Right hindlimb (tissue), 1 donor: ENCODE data around the gene CCDC85B.
A peak's percentile ranks its signal among the peaks of the same experiment; 100 is the strongest.

Source experiments
- DNase-seq: peaks from one replicate; pipeline ENCODE4 v3.0.0-alpha.2; 2018

CCDC85B gene

DNA sequence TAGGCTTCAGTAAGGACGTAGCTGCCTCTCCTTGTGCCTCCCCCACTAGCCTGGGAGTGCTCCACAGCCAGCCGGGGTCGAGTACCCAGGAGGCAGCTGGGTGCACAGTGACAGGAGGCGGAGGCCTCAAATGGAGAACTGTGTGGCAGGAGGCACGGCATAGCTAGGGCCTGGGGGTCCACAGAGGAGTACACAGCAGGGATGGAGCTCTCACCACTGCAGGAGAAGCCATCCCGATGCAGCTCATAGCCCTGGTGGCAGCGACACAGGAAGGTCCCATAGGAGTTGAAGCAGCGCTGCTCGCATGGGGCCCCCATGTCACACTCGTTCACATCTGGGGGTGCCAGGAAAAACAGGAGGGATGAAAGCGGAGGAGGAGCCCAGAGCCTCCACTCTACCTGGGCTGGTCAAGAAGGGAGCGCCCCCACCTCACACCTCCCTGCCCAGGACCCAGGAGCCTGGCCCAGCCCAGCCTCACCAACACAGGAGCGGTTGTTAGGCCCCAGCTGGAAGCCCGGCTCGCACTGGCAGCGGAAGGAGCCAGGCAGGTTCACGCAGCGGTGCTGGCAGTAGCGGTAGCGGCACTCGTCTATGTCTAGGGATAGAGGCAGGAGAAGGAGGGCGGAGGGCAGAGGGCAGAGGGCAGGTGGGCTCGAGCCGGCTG lies 20.7 kb upstream of the CCDC85B start:
- no peak for DNase-seq

DNA sequence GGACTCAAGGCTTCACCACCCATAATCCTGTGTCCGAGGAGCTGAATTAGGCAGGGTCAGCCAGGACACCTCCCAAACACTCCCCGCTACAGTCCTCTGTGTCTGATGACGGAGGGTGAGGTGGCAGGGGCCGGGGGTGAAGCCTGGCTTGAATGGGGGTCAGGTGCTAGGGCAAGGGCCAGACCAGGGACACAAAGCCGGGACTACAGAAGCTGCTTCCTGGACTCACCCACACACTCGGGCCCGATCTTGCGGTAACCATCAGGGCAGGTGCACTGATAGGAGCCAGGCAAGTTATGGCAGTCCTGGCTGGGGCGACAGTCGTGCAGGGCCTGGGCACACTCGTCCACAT lies 20.2 kb upstream of the CCDC85B start:
- no peak for DNase-seq

DNA sequence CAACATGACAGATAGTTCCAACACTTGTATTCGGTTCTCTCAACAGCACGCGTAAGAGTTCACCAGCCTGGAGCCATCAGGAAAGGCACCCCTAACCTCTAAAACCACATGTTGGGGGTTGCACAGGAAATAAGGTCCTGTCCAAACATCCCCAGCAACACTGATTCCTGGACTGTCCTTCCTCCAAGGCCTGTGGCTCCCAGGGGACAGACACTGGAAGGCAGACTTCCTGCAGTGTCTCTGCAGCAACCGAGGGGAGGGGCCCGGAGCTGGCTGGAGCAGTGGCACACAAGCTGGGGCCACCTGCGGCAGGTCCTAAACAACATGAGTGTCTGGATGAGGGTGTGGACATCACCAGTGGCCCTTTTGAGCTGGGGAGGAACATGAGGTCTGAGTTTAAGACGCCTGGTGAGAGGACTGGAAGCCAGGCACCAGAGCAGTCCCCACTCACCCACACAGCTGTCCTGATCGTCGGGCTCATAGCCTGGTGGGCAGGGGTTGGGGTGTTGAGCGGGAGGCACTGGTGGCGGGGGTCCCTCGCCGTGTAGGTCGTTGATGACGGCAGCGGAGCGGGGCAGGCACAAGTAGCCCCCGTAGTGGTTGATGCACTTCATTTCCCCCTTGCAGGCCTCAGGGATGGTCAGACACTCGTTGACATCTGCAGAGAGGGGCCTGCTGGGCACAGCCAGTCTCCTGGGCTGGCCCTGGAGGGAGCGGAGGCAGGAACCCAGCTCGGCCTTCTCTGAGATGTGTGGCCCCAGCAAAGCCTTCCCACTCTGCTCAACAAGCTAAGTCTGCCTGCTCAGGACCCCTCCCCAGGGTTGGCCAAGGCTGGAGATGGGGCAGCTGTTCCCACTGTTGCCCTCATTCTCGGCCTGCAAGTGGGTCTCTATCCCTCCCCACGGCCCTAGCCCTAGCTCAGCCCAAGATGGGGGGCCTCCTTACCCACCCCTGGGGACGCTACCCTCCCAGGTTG lies 19.5 kb upstream of the CCDC85B start:
- peak; percentile 17 for DNase-seq

DNA sequence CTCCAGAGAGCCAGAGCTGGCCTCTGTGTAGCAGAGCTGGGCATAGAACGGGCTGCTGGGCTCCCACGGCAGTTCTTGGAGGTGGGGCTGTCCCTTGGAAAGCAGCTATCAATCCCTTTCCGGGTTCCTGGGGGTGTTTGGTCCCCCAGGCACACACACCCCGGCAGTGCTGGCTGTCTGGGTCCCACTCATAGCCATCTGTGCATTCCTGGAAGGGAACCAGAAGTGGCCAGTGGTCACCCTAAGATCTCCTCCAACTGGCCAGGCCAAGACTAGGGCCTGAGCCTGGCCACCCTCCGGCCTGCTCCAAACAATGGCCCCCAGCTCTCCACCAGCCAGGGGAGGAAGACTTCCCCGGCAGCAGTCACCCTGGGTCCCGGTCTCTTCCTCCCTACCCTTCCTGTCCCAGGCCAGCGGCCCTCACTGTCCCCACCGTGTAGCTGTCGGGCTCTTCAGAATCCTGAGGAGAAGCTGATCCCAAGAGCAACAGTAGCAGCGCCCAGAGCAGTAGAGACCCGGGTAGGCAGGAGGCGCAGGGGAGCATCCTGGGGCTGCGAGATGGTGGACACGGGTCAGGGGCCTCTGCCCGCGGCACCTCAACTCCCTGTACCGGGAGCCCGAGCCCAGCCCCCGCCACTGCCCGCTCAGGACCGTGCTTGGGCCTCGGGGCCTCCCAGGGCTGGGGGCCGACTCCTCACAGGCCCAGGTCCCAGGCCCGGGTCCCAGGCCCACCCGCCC lies 18.5 kb upstream of the CCDC85B start:
- DNase-seq, result peak; percentile 52

DNA sequence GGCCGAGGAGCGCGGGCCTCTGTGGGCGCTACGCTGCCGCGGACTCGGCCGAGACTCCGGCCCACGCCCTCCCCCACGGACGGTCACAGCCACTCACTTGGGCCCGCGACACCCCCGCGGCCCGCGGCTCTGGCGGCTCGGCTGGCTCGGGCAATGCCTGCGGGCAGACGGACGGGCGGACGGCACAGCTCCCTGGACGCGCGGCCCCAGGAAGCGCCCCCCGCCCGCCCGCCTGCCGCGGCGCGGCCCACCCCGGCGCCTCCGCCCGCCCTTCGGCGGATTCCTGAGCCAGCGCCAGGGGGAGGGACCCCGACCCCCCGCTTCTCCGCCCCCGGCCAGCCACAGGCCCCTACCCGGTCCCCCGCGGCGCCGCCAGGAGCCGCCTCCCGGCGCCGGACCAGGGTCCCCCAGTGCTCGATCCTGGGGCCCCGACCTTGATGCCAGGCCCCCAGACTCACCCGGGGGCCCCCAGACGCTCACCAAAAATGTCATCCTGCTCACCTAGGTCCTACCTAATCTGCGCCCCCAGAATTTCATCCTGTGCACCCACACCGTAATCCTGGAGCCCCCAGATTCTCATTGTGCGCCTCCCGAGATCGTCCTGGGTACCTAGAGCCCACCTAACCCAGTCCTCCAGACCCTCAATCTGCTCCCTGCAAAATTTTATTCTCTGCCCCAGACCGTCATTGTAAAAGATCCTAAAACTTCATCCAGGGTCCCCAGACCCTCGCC lies 17.7 kb upstream of the CCDC85B start, which contains the start of gene EFEMP2:
TSS of gene EFEMP2 (minus strand) at position 215 of the 732 bp plus-strand sequence. CDS start 446 bp downstream, outside the sequence.
- DNase-seq, result peak; percentile 88

DNA sequence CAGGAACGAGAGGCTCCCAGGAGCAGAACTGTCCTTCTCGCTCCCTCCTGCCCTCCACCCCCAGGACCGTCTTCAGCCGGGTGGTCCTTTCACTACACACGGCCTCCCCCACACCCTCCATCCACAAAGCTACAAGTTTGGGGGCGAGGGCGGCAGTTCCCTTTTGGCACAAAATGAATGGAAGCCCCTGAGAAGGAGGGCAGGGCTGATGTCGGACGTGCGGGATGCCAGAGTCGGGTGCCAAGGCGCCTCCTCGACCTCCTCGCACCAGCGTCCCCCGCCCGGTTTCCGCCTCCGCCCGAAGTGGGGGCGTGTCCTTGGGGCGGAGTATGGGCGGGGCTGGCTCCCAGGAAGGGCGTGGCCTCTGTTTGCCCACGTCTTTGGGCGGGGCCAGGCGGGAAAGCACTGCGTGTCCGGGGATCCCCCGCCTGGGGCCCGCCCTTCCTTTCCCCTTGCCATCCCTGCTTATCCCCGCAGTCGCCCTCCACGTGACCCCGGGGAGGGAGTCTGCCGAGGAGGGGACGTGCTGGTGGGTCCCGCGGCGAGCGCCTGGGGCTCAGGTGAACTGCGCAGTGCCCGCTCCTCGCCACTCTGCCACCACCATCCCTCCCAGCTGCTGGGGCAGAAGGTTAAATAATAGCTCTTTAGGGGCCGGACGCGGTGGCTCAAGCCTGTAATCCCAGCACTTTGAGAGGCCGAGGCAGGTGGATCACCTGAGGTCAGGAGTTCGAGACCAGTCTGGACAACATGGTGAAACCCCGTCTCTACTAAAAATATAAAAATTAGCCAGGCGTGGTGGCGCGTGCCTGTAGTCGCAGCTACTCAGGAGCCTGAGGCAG lies 16.9 kb upstream of the CCDC85B start:
- DNase-seq, result peak; percentile 96

DNA sequence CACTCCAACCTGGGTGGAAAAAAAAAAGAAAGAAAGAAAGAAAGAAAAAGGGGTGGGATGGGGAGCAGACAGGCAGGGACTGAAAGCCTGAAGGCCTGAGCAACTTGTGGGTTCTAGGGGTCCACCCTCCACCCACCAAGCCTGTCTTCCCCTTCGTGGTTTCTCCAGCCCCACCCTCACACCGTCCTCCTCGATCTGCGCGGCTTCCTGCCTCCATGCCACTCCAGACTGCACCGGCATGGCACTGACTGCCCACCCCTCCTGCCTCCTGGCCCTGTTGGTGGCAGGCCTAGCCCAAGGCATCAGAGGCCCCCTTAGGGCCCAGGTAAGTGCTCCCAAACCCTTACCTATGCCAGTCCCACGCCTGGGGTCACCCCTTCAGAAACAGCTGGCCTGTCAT lies 10.9 kb upstream of the CCDC85B start, which contains the start of gene CTSW:
TSS of gene CTSW (plus strand) at position 221 of the 400 bp plus-strand sequence. CDS start at position 239, 18 bp downstream.
- no peak for DNase-seq

DNA sequence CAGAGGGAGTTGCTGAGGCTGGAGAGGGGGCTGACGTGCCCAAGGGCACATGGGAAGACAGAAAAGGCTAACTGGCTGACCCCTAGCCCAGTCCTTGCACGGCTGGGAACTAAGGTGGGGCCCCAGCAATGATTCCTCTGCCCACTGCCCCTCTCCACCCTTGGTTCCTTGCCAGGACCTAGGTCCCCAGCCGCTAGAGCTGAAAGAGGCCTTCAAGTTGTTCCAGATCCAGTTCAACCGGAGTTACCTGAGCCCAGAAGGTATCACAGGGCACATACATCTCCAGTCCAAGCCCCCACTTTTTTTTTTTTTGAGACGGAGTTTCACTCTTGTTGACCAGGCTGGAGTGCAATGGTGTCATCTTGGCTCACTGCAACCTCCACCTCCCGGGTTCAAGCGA lies 10.4 kb upstream of the CCDC85B start:
- no peak for DNase-seq

DNA sequence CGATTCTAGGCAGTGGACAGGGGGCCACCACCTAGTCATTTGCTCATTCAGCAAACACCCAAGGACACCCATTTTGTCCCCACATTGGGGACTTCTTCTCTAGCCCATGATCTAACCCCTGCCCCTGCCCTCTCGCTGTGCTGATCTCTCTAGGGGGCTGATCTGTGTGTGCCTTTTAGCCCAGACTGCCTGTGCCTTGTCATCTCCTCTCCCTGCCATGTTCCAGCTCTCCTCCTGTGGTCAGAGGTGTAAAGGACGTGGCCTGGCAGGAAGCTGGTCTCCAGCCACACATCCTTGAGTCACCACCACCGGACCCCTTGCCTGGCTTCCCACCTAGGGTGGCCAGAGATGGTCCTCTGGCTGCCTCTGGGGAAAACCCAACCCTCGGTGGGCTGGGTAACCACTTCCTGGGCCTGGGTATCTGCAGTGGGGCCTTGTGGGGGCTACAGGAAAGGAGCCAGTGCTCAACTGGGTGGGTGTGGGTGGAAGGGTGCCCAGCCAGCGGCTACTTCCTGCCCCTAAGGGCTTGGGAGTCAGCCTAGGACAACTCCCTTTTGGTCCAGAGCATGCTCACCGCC lies 9.5 kb upstream of the CCDC85B start:
- no peak for DNase-seq

DNA sequence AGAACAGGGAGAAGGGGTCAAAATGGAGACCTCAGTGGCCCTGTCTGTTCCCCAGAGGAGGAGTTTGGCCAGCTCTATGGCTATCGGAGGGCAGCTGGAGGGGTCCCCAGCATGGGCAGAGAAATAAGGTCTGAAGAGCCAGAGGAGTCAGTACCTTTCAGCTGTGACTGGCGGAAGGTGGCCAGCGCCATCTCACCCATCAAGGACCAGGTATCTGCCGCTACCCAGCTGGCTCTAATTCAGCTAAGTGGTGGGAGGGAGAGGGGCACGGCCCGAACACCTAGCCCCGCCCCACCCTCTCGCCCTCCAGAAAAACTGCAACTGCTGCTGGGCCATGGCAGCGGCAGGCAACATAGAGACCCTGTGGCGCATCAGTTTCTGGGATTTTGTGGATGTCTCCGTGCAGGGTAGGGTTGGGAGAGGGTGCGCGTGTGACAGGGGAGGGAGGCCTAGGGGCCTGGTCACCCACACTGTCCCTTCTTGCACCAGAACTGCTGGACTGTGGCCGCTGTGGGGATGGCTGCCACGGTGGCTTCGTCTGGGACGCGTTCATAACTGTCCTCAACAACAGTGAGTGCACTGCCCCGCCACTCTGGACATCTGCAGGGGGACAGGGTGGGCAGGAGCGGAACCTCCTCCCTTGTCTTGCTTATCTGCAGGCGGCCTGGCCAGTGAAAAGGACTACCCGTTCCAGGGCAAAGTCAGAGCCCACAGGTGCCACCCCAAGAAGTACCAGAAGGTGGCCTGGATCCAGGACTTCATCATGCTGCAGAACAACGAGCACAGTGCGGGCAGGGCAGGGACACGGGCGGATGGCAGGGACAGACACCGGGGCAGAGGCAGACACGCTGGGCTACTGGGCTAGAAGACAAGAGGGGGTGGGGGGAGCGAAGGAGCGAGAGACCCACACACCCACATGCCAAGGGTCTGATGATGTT lies 8.1 kb upstream of the CCDC85B start:
- DNase-seq, result no peak

DNA sequence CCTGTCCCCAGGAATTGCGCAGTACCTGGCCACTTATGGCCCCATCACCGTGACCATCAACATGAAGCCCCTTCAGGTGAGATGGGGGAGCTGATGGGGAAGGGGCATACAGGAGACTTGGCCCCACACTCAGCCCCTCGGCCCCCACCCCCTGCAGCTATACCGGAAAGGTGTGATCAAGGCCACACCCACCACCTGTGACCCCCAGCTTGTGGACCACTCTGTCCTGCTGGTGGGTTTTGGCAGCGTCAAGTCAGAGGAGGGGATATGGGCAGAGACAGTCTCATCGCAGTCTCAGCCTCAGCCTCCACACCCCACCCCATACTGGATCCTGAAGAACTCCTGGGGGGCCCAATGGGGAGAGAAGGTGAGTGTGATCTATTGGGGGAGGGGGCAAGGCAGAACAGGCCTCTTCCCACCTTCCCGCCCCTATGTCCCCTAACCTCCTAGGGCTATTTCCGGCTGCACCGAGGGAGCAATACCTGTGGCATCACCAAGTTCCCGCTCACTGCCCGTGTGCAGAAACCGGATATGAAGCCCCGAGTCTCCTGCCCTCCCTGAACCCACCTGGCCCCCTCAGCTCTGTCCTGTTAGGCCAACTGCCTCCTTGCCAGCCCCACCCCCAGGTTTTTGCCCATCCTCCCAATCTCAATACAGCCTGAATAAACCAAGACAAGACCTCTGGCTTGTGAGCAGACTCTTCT lies 7.3 kb upstream of the CCDC85B start:
- peak; percentile 21 for DNase-seq

DNA sequence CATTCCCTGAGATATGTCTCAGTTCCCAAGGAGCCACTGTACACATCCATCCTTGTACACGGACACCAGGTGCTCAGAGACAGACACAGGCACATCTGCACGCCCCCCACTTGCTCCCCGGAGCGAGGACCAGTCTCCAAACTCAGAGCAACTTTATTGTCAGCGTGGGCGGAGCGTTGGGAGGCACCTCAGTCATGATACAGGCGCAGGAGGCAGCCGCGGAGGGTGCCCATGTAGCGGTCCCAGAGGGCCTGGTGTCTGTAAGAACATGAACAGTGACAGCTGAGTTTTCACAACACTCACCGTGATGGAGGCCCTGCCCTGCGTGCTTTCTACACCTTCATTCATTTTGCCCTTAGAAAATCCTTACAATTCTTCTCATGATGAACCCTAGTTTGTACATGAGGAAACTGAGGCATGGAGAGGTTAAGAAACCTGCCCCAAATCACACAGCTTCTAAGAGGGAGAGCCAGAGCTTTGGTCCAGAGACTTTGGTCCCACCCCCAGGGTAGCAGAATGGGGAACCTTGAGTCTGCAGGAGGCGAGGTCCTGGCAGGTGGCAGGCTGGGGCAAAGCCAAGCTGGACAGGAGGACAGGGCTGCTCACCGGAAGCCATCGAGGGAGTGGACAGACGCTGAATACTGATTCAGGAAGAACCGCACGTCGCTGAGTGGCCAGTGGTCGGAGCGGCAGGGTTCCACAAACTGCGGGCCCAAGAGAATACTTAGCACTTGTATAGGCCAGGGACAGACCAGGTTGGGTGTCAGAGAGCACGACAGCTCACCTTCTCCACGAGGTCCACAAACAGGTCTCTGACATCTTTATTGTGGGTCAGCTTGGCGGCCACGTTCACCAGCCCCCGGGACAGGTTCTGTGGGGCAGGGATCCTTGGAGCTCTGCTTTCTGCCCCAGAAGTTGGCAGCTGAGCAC lies 6.4 kb upstream of the CCDC85B start:
- no peak for DNase-seq

DNA sequence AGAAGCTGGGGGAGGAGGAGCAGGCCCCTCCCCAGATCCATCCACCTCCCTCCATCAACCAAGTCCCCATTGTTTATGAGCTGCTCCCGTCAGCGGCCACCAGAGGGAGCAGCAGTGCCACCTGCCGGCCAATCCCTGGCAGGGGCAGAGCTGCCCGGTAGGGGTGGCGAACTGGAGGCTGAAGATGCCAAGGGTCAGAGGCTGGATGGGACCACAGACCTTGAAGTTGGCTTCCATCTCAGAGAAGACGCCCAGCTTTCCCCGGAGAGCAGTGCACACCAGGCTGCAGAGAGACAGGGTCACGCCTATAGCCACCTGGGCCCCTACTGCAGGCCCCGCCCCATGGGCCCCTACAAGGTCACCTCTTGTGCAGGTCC lies 5.8 kb upstream of the CCDC85B start:
- peak; percentile 79 for DNase-seq

DNA sequence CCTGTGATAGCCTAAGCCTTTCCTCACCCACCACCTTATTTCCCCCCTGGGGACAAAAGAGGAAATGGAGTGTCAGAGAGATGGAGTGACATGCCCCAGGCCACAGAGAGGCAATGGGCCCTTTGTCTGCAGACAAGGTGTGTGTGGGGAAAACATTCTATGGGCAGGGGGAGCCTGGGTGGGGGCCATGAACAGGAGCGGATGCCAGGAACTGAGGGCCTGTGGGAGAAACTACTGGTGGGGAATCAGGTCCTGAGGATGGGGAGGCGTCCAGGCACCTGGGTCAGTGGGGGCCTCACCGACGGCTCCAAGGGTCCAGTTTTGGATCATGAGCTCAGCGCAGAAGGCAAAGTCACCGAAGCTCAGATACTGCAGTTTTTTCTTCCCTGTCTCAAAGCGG lies 5.2 kb upstream of the CCDC85B start:
- no peak for DNase-seq

DNA sequence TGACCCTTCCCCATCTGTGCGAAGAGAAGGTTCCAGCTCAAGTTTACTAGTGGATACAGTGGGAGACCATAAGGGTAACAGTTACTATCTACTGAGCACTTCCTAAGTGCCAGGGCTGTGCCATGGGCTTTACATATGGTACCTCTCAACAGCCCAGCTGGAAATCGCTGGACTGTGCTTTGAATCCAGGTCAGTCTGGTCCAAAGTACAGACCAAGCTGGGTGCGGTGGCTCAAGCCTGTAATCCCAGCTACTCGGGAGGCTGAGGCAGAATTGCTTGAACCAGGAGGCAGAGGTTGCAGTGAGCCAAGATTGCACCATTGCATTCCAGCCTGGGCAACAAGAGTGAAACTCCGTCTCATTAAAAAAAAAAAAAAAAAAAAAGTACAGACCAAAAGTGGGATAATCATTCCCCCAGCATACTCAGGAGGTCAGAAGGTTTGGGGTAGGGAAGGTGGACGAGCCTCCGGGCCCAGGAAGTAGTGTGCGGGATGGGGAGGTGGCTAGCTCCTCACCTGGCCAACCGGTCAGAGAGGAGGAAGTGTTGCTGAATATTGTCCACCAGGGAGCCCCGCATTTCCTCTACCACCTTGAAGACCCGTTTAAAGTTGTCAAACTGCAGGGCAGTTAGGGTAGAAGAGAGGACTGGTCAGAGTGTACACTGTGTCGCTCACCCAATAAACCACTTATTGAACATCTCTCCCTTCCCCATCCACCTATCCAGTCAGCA lies 4.5 kb upstream of the CCDC85B start:
- DNase-seq, result no peak

DNA sequence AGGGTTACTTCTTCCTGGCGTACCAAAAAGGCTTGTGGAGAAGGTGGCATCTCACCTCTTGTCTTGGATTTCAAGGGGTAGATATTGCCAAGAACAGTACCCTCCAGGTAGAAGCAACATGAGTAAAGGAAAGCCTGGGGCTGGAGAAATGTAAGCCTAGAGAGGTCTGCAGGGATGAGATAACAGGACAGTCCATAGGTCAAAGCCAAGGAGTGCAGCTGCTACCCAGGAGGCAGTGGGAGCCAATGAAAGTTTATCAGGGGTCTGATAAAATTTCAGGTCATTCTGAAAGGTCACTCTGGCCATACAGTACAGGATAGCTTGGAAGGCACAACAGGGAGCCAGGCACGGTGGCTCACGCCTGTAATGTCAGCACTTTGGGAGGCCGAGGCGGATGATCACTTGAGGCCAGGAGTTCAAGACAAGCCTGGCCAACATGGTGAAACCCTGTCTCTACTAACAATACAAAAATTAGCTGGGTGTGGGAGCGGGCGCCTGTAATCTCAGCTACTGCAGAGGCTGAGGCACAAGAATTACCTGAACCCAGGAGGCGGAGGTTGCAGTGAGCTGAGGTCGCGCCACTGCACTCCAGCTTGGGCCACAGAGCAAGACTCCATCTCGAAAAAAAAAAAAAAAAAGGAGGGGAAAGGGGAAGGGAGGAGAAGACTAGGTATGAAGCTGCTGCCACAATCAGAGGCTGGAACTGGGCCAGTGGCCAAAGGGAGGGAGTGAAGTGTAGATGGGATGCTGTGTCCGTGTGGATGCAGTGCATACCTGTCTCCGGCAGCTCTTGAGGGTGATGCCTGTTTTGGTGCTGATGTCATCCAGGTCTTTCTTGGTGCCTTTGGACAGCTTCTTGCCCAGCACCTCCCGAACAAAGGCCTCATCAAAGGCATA lies 3.4 kb upstream of the CCDC85B start:
- DNase-seq, result peak; percentile 27
